Endothelial cell of umbilical vein (primary cell): ENCODE data around the gene LDLRAD4. TPM values are rescaled to one million over a fixed set of nuclear protein-coding genes. Genes with fewer than 3 reads are reported as not detected.

Experiments used
- BruUV-seq: library from RNA; stranded (reverse); fragments of 400-500 nt; replicated peaks from 2 replicates; lab custom pipeline; 2021; lab: Mats Ljungman, UMichigan
- CTCF ChIA-PET: fragments of 300-600, 350-600 bp; sonication (Branson Sonifier 250); formaldehyde crosslinking; loops from one replicate; lab custom pipeline; 2021; ENCODE audit warnings: antibody characterized with exemption, inconsistent platforms; lab: Charles Lee
- POLR2A ChIA-PET: fragments of 300-600, 350-600 bp; sonication (Branson Sonifier 250); formaldehyde crosslinking; loops from one replicate; lab custom pipeline; 2021; ENCODE audit warnings: antibody characterized with exemption, inconsistent platforms; lab: Charles Lee
- DNase-seq: peaks from one replicate; pipeline ENCODE4 v3.0.0-alpha.2; 2011; ENCODE audit warnings: low read depth, low spot score
- FAIRE-seq: peaks from 2 replicates; lab custom pipeline; 2011; peaks lifted over from hg19 to GRCh38; lab: Jason Lieb, UNC
- H2AFZ ChIP-seq: 2 replicates; pipeline ENCODE4 v1.6.0; 2012; ENCODE audit warnings: low read depth, low read length, control low read depth, inconsistent platforms
- H3K27ac ChIP-seq: 2 replicates; pipeline ENCODE4 v1.5.1; 2011; ENCODE audit warnings: low read depth, mild to moderate bottlenecking, control low read depth, low read length, moderate library complexity; ENCODE audit not compliant: insufficient read depth
- H3K27me3 ChIP-seq, 2 experiments: 2 replicates each; pipeline versions ENCODE4 v1.6.0 to v1.6.1; 2011; ENCODE audit warnings: low read length in 2 of 2, mixed read lengths in 1 of 2; ENCODE audit not compliant: control insufficient read depth in 2 of 2, insufficient read depth in 2 of 2
- H3K36me3 ChIP-seq, 2 experiments: 2 replicates in 1 of 2; 3 replicates in 1 of 2; pipeline ENCODE4 v1.5.1; 2011; ENCODE audit warnings: low read length in 2 of 2, mild to moderate bottlenecking in 1 of 2, moderate library complexity in 1 of 2; ENCODE audit not compliant: control insufficient read depth in 2 of 2, insufficient read depth in 2 of 2; ENCODE audit errors: extremely low read depth in 1 of 2
- H3K4me1 ChIP-seq: 3 replicates; pipeline ENCODE4 v1.5.1; 2011; ENCODE audit warnings: mild to moderate bottlenecking, low read length; ENCODE audit not compliant: control insufficient read depth, insufficient read depth; ENCODE audit errors: extremely low read depth
- H3K4me2 ChIP-seq: 2 replicates; pipeline ENCODE4 v1.6.1; 2011; ENCODE audit warnings: low read length, control low read depth, mixed read lengths; ENCODE audit not compliant: insufficient read depth
- H3K4me3 ChIP-seq, 3 experiments: fragments of 200-600 bp in 1 of 3; sonication (generic), shearing (Covaris generic) in 1 of 3; replicated peaks in 1 of 3; 2 replicates each; pipeline ENCODE4 v1.5.1; 2011 to 2016; ENCODE audit warnings: control low read depth in 3 of 3, low read length in 3 of 3, mild to moderate bottlenecking in 2 of 3, inconsistent platforms in 1 of 3, low read depth in 1 of 3, moderate library complexity in 1 of 3; ENCODE audit not compliant: insufficient read depth in 1 of 3
- H3K79me2 ChIP-seq: 2 replicates; pipeline ENCODE4 v1.6.0; 2012; ENCODE audit warnings: low read length, inconsistent platforms; ENCODE audit not compliant: control insufficient read depth, insufficient read depth
- H3K9ac ChIP-seq: replicated peaks from 2 replicates; pipeline ENCODE3; 2011; ENCODE audit warnings: low read length, control low read depth; ENCODE audit not compliant: insufficient read depth; ENCODE audit errors: extremely low read depth
- H3K9me1 ChIP-seq: replicated peaks from 3 replicates; pipeline ENCODE4 v1.6.0; 2011; ENCODE audit warnings: mild to moderate bottlenecking, low read length; ENCODE audit not compliant: control insufficient read depth, insufficient read depth; ENCODE audit errors: extremely low read depth
- H3K9me3 ChIP-seq: replicated peaks from 2 replicates; pipeline ENCODE4 v1.5.1; 2012; ENCODE audit warnings: low read length, inconsistent platforms; ENCODE audit not compliant: control insufficient read depth, insufficient read depth
- H4K20me1 ChIP-seq: replicated peaks from 2 replicates; pipeline ENCODE3; 2011; ENCODE audit warnings: mild to moderate bottlenecking, low read length; ENCODE audit not compliant: control insufficient read depth, insufficient read depth; ENCODE audit errors: extremely low read depth
- EZH2 ChIP-seq: IDR thresholded peaks from 2 replicates; pipeline ENCODE4 v1.6.1; 2012; ENCODE audit warnings: borderline replicate concordance, low read depth, mild to moderate bottlenecking, moderate library complexity, low read length, inconsistent platforms; ENCODE audit not compliant: severe bottlenecking
- FOS ChIP-seq: IDR thresholded peaks from 2 replicates; pipeline ENCODE4 v1.6.1; 2011; ENCODE audit warnings: mild to moderate bottlenecking, low read length, moderate library complexity, borderline replicate concordance; ENCODE audit not compliant: insufficient read depth
- JUN ChIP-seq: IDR thresholded peaks from 2 replicates; pipeline ENCODE4 v1.6.1; 2011; ENCODE audit warnings: borderline replicate concordance, low read depth; ENCODE audit not compliant: insufficient read length, insufficient read depth
- MYC ChIP-seq: IDR thresholded peaks from one replicate; pipeline ENCODE4 v1.6.1; 2011; ENCODE audit warnings: mild to moderate bottlenecking, low read depth, low read length
- POLR2A ChIP-seq: IDR thresholded peaks from 2 replicates; pipeline ENCODE4 v1.6.1; 2012; ENCODE audit warnings: low read depth, mild to moderate bottlenecking, control low read depth, low read length
- POLR2AphosphoS5 ChIP-seq: IDR thresholded peaks from 2 replicates; pipeline ENCODE4 v1.6.1; 2012; ENCODE audit warnings: low read depth, mild to moderate bottlenecking, control low read depth, low read length, moderate library complexity; ENCODE audit not compliant: insufficient read depth
- dilution Hi-C: fragments of 300-500 bp; cut with MboI; formaldehyde crosslinking; loops from one replicate; pipeline ENCODE4 v1.15.0; 2019; ENCODE audit warnings: low sequenced_read_pairs; ENCODE audit not compliant: extremely low pct_ligation_motif_present
- intact Hi-C: fragments of 100-400 bp; cut with micrococcal nuclease; formaldehyde crosslinking; loops from one replicate; pipeline ENCODE4 v1.10.0; 2022
- polyA plus RNA-seq, 4 experiments: library from polyadenylated mRNA; depleted of rRNA in 3 of 4; stranded (reverse) in 3 of 4; unstranded in 1 of 4; fragments of >200 nt; gene quantifications; 2 replicates each; pipeline versions ENCODE4 v1.2.1 to v1.2.3, GENCODE V29; 2011 to 2012; ENCODE audit warnings: missing spikeins in 1 of 4
- total RNA-seq: library from RNA; stranded (reverse); gene quantifications from 2 replicates; pipeline ENCODE4 v1.2.3, GENCODE V29; 2021
- TF ChIP-seq, protein P1 (sequence below), 2 donors: IDR thresholded peaks; 1 replicate in 1 of 2; 2 replicates in 1 of 2; pipeline ENCODE4 v1.5.1; 2011; ENCODE audit warnings: low read length in 2 of 2, mild to moderate bottlenecking in 2 of 2, moderate library complexity in 2 of 2, control low read depth in 1 of 2, inconsistent platforms in 1 of 2, low read depth in 1 of 2; ENCODE audit not compliant: insufficient read depth in 1 of 2; ENCODE audit errors: extremely low read depth in 1 of 2
- TF ChIP-seq, protein P2 (sequence below): IDR thresholded peaks from 2 replicates; pipeline ENCODE4 v1.6.1; 2011; ENCODE audit not compliant: insufficient read depth, insufficient read length

Gene LDLRAD4
- total and polyA plus RNA-seq, 2 donors (not counting 3 experiments of a cell fraction or from before 2014, with no cell fraction given): 5.2 to 6.5 TPM

DNA sequence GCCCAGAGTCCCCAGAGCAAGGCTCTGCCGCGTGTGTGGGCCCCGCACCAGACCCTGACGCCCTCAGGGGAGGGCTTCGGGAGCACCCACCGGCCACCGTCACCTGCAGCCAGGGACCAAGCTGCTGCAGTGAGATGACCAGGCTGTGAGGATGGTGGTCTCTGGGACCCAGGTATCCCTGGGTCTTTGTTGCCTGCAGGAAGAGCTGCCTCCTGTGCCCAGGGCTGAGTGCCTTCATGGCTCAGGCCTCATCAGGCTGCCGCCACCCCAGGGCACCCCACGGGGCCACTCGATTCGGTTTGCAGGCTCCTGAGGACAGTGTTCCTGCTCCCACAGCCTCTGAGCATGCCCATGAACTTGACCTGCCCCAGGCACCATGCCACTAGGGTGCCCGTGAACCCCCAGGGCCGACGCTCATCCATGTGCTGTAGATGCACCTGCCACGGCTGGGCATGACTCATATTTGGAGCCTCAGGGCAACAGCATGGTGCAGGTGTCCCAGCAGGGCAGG lies 398.0 kb downstream of the LDLRAD4 start:
- DNase-seq: no peak
- no peak overlapping the region for H2AFZ ChIP-seq
- H3K27me3 ChIP-seq: peaks cover 12 to 14% of the 10 kb centered on the region in 2 experiments
- H3K9ac ChIP-seq: no peak overlapping the region
- H3K9me1 ChIP-seq: no peaks in the 10 kb centered on the region
- CTCF ChIA-PET: no interaction called here
- intact Hi-C loops (no loop called here), dilution Hi-C loops (no loop called here)
- H3K36me3 ChIP-seq: no peaks in the 10 kb centered on the region
- no peaks in the 10 kb centered on the region for H4K20me1 ChIP-seq
- no peak for FAIRE-seq
- no peaks in the 10 kb centered on the region for H3K9me3 ChIP-seq
- no peaks in the 10 kb centered on the region for H3K79me2 ChIP-seq
- H3K4me1 ChIP-seq: peaks cover 6% of the 10 kb centered on the region
- no peak overlapping the region for H3K27ac ChIP-seq
- POLR2A ChIA-PET: no interaction called here
- no peak overlapping the region for H3K4me3 ChIP-seq
- TF ChIP-seq, protein P1, sequence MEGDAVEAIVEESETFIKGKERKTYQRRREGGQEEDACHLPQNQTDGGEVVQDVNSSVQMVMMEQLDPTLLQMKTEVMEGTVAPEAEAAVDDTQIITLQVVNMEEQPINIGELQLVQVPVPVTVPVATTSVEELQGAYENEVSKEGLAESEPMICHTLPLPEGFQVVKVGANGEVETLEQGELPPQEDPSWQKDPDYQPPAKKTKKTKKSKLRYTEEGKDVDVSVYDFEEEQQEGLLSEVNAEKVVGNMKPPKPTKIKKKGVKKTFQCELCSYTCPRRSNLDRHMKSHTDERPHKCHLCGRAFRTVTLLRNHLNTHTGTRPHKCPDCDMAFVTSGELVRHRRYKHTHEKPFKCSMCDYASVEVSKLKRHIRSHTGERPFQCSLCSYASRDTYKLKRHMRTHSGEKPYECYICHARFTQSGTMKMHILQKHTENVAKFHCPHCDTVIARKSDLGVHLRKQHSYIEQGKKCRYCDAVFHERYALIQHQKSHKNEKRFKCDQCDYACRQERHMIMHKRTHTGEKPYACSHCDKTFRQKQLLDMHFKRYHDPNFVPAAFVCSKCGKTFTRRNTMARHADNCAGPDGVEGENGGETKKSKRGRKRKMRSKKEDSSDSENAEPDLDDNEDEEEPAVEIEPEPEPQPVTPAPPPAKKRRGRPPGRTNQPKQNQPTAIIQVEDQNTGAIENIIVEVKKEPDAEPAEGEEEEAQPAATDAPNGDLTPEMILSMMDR (IDR thresholded peaks at IDR 0.05; ENCODE audit: extremely low read depth in 1 of 2, insufficient read depth in 1 of 2, low read depth in 1 of 2, low read length in 2 of 2): no peak
- TF ChIP-seq, protein P2, sequence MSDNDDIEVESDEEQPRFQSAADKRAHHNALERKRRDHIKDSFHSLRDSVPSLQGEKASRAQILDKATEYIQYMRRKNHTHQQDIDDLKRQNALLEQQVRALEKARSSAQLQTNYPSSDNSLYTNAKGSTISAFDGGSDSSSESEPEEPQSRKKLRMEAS: no peak
- no peak overlapping the region for H3K4me2 ChIP-seq
- BruUV-seq: no TSS peak

DNA sequence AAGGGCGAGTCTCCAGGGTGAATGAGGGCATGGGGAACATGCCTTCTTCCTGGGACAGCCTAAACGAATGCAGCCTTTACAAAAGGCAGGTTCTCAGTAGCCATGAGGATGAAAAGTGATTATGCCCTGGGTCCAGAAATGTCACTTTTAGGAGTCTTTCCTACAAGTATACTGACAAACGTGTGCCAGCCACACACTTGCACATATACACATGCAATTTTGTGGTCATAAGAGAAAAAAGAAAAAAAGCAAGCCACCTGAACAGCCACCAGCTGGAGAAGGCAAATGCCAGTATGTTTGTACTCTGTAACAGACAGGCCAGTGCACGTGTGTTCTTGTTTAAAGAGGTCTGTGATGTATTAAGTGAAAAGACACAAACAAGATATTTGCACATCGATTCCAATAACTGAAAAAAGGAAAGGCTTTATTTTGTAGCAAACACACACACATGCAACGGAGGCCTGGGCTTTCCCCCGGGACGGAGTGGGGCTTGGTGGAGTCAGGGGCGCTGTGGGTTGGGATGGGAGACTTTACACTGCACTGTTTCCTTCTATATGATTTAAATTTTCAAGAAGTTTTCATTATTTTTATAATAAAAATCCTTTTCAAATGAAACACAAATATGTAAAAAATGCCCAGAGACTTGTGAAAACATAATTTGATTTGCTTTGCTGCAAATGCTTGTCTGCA lies 399.4 kb downstream of the LDLRAD4 start:
- Histone ChIP-seq H3K4me2 (no peak overlapping the region), H3K27me3 (peaks cover 6 to 8% of the 10 kb centered on the region in 2 experiments), H4K20me1 (no peaks in the 10 kb centered on the region), H3K4me3 (no peak overlapping the region), H3K9ac (no peak overlapping the region), H2AFZ (no peak overlapping the region), H3K36me3 (no peaks in the 10 kb centered on the region), H3K4me1 (peaks cover 6% of the 10 kb centered on the region), H3K9me1 (no peaks in the 10 kb centered on the region), H3K27ac (no peak overlapping the region), H3K79me2 (no peaks in the 10 kb centered on the region), H3K9me3 (no peaks in the 10 kb centered on the region)
- no peak for FAIRE-seq
- dilution Hi-C loops (no loop called here), intact Hi-C loops (no loop called here)
- ChIA-PET POLR2A (no interaction called here), CTCF (no interaction called here)
- TF ChIP-seq POLR2A (no peak), JUN (no peak), EZH2 (no peak), POLR2AphosphoS5 (no peak), FOS (no peak), MYC (no peak)
- TF ChIP-seq, protein P2: no peak
- TF ChIP-seq, protein P1 (IDR thresholded peaks at IDR 0.05; ENCODE audit: extremely low read depth in 1 of 2, insufficient read depth in 1 of 2, low read depth in 1 of 2, low read length in 2 of 2): no peak
- no TSS peak for BruUV-seq
- DNase-seq: no peak
